CD4-positive, alpha-beta memory T cell (primary cell): ENCODE measurements around the gene LMO3. TPM values are rescaled to one million over a fixed set of nuclear protein-coding genes. Genes with fewer than 3 reads are reported as not detected.

ENCODE experiments used
- CTCF ChIA-PET: fragments of 350-600 bp; sonication (Branson Sonifier 250); formaldehyde crosslinking; loops from one replicate; lab custom pipeline; 2021; ENCODE audit warnings: inconsistent platforms; ENCODE audit not compliant: partially characterized antibody; lab: Charles Lee
- POLR2A ChIA-PET: fragments of 350-600 bp; sonication (Branson Sonifier 250); formaldehyde crosslinking; loops from one replicate; lab custom pipeline; 2021; ENCODE audit not compliant: partially characterized antibody; lab: Charles Lee
- DNase-seq, 5 donors: peaks; one replicate each; pipeline versions ENCODE4 v3.0.0 to v3.0.0-alpha.2; 2020 to 2022; ENCODE audit warnings: mixed read lengths in 1 of 5
- H3K27ac ChIP-seq: one replicate; pipeline ENCODE4 v1.7.0; 2013; ENCODE audit warnings: low read depth, low read length
- H3K27me3 ChIP-seq: 2 replicates; pipeline ENCODE4 v1.7.0; 2013; ENCODE audit warnings: mild to moderate bottlenecking, low read length, moderate library complexity; ENCODE audit not compliant: insufficient read depth
- H3K36me3 ChIP-seq: 2 replicates; pipeline ENCODE4 v1.7.0; 2013; ENCODE audit warnings: mild to moderate bottlenecking, low read length, moderate library complexity; ENCODE audit not compliant: insufficient read depth
- H3K4me1 ChIP-seq: 2 replicates; pipeline ENCODE4 v1.7.0; 2013; ENCODE audit warnings: mild to moderate bottlenecking, low read length, moderate library complexity; ENCODE audit not compliant: insufficient read depth
- H3K4me3 ChIP-seq, 2 donors: one replicate each; pipeline ENCODE4 v1.7.0; 2013; ENCODE audit warnings: low read length in 2 of 2, mild to moderate bottlenecking in 1 of 2
- H3K9me3 ChIP-seq, 2 donors: one replicate each; pipeline ENCODE4 v1.7.0; 2013; ENCODE audit warnings: low read length in 2 of 2, control low read depth in 1 of 2; ENCODE audit not compliant: control insufficient read depth in 1 of 2
- H3K27ac Mint-ChIP-seq, 7 donors: one replicate each; pipeline ENCODE4 v1.8.0; 2020 to 2021; ENCODE audit warnings: mixed read lengths in 7 of 7, mild to moderate bottlenecking in 6 of 7, inconsistent platforms in 3 of 7, moderate library complexity in 3 of 7
- H3K27me3 Mint-ChIP-seq, 2 donors: one replicate each; pipeline ENCODE4 v1.8.0; 2020 to 2021; ENCODE audit warnings: mixed read lengths in 2 of 2
- H3K36me3 Mint-ChIP-seq, 2 donors: one replicate each; pipeline ENCODE4 v1.8.0; 2020 to 2021; ENCODE audit warnings: mixed read lengths in 2 of 2, inconsistent platforms in 1 of 2, mild to moderate bottlenecking in 1 of 2
- H3K4me1 Mint-ChIP-seq, 4 donors: one replicate each; pipeline ENCODE4 v1.8.0; 2020 to 2021; ENCODE audit warnings: mixed read lengths in 4 of 4, mild to moderate bottlenecking in 1 of 4
- H3K4me3 Mint-ChIP-seq, 8 donors: one replicate each; pipeline ENCODE4 v1.8.0; 2020 to 2021; ENCODE audit warnings: mixed read lengths in 8 of 8, mild to moderate bottlenecking in 7 of 8, moderate library complexity in 6 of 8, inconsistent platforms in 3 of 8
- H3K9me3 Mint-ChIP-seq, 8 donors: one replicate each; pipeline ENCODE4 v1.8.0; 2020 to 2021; ENCODE audit warnings: mixed read lengths in 8 of 8, mild to moderate bottlenecking in 5 of 8, inconsistent platforms in 3 of 8, moderate library complexity in 1 of 8
- intact Hi-C: fragments of 100-400 bp; cut with micrococcal nuclease; formaldehyde crosslinking; loops from one replicate; pipeline ENCODE4 v1.15.1; 2023
- polyA plus RNA-seq, 2 donors: library from polyadenylated mRNA; unstranded; fragments of 300-500 nt; fragmentation: Illumina TruSeq; gene quantifications; one replicate each; pipeline ENCODE4 v1.2.3, GENCODE V29; 2021
- total RNA-seq, 2 experiments: library from RNA; stranded (reverse); gene quantifications; one replicate each; pipeline ENCODE4 v1.2.3, GENCODE V29; 2021

The LMO3 gene
- total RNA-seq (not detected), polyA plus RNA-seq (not detected)

- intact Hi-C loops: no loop called here
- no peak within 1 kb of the TSS for H3K27ac Mint-ChIP-seq
- no peaks in the 10 kb centered on the region for H3K27me3 ChIP-seq
- no peaks in the 10 kb centered on the region for H3K36me3 ChIP-seq
- H3K9me3 ChIP-seq: no peaks in the 10 kb centered on the region
- peaks cover 7 to 19% of the 10 kb centered on the region in 2 donors for H3K27me3 Mint-ChIP-seq
- H3K9me3 Mint-ChIP-seq: peaks cover 0 to 33% (median 7%) of the 10 kb centered on the region in 8 donors
- H3K4me3 Mint-ChIP-seq: no peak within 1 kb of the TSS
- no peaks in the 10 kb centered on the region for H3K36me3 Mint-ChIP-seq
- CTCF ChIA-PET: no interaction called here
- peaks cover 0 to 3% (median 0%) of the 10 kb centered on the region in 4 donors for H3K4me1 Mint-ChIP-seq
- H3K4me3 ChIP-seq: no peak within 1 kb of the TSS
- POLR2A ChIA-PET: no interaction called here
- H3K27ac ChIP-seq: no peak within 1 kb of the TSS
- DNase-seq: no peak
- H3K4me1 ChIP-seq: no peaks in the 10 kb centered on the region
These were observed at the start of gene LMO3 for GRCh38 chr12:16606117-16606200. Gene LMO3, minus strand, starts transcription at chr12:16606162. Its CDS starts 5,302 bp downstream, at chr12:16600860.

GRCh38 chr12:16636435-16637055 lies 30.6 kb upstream of the LMO3 start:
- H3K27me3 ChIP-seq: no peaks in the 10 kb centered on the region
- H3K27me3 Mint-ChIP-seq: no peaks in the 10 kb centered on the region
- ChIA-PET CTCF (no interaction called here), POLR2A (no interaction called here)
- H3K4me1 Mint-ChIP-seq: no peaks in the 10 kb centered on the region
- H3K36me3 ChIP-seq: no peaks in the 10 kb centered on the region
- H3K9me3 ChIP-seq: no peaks in the 10 kb centered on the region
- intact Hi-C loops: no loop called here
- peaks cover under 1 to 14% (median 5%) of the 10 kb centered on the region in 8 donors for H3K9me3 Mint-ChIP-seq
- no peak for DNase-seq
- H3K27ac ChIP-seq: no peak overlapping the region
- no peaks in the 10 kb centered on the region for H3K4me1 ChIP-seq
- no peak overlapping the region for H3K4me3 ChIP-seq
- no peak overlapping the region for H3K27ac Mint-ChIP-seq
- H3K4me3 Mint-ChIP-seq: no peak overlapping the region
- H3K36me3 Mint-ChIP-seq: no peaks in the 10 kb centered on the region

GRCh38 chr12:16634786-16635185 lies 28.8 kb upstream of the LMO3 start:
- POLR2A ChIA-PET: no interaction called here
- no peak overlapping the region for H3K27ac Mint-ChIP-seq
- no peak for DNase-seq
- no peaks in the 10 kb centered on the region for H3K36me3 ChIP-seq
- no peaks in the 10 kb centered on the region for H3K9me3 ChIP-seq
- no peaks in the 10 kb centered on the region for H3K27me3 Mint-ChIP-seq
- peaks cover 0 to 13% (median 6%) of the 10 kb centered on the region in 8 donors for H3K9me3 Mint-ChIP-seq
- H3K4me3 ChIP-seq: no peak overlapping the region
- intact Hi-C loops: no loop called here
- H3K36me3 Mint-ChIP-seq: no peaks in the 10 kb centered on the region
- CTCF ChIA-PET: no interaction called here
- H3K4me1 Mint-ChIP-seq: no peaks in the 10 kb centered on the region
- H3K4me3 Mint-ChIP-seq: no peak overlapping the region
- H3K27ac ChIP-seq: no peak overlapping the region
- H3K27me3 ChIP-seq: no peaks in the 10 kb centered on the region
- H3K4me1 ChIP-seq: no peaks in the 10 kb centered on the region

DNA sequence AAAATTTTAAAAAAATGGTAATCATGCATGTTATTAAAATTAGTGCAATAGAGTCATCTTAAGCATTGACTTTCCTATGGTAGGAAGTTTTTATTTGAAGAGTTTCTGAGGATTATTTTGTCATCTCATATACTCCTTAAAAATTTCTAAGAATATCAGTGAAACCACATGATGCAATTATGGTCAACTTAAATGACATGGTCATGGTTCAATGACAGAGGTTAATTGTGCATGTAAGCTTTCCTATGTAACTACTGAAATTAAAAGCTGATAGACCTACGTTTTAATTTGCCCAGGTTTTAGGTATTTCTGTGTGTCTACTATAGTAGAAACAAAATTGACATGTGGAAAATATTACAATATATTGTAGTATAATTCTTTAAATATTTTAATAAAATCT lies 21.0 kb upstream of the LMO3 start:
- Mint-ChIP-seq H3K4me3 (no peak overlapping the region), H3K27ac (no peak overlapping the region), H3K27me3 (no peaks in the 10 kb centered on the region), H3K4me1 (no peaks in the 10 kb centered on the region), H3K36me3 (no peaks in the 10 kb centered on the region), H3K9me3 (peaks cover 0 to 13% (median 5%) of the 10 kb centered on the region in 8 donors)
- Histone ChIP-seq H3K4me1 (no peaks in the 10 kb centered on the region), H3K9me3 (no peaks in the 10 kb centered on the region), H3K27me3 (no peaks in the 10 kb centered on the region), H3K36me3 (no peaks in the 10 kb centered on the region), H3K27ac (no peak overlapping the region), H3K4me3 (no peak overlapping the region)
- intact Hi-C loops: no loop called here
- CTCF ChIA-PET: no interaction called here
- POLR2A ChIA-PET: no interaction called here
- no peak for DNase-seq

DNA sequence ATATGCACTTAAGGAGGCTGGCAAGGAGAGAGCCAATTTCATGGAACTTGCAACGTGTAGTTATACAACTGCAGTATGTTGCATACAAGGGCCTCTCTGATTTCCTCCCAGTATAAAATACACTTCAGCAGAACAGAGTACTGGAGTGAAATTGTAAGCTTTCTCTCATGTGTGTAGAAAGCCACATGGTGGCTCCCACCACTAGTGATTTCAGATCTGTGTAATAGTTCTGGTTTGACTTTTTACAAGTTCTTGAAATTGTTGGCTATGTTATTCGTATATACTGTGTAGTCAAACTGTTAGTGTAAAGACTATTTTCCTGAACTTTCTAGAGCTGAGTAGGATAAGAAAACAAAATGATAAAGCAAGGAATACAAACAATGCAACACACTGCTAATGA lies 16.4 kb upstream of the LMO3 start:
- ChIA-PET CTCF (no interaction called here), POLR2A (no interaction called here)
- intact Hi-C loops: no loop called here
- DNase-seq: no peak
- H3K27ac ChIP-seq: no peak overlapping the region
- Mint-ChIP-seq H3K4me3 (no peak overlapping the region), H3K36me3 (no peaks in the 10 kb centered on the region), H3K9me3 (peaks cover 2 to 13% (median 5%) of the 10 kb centered on the region in 8 donors), H3K4me1 (no peaks in the 10 kb centered on the region), H3K27me3 (no peaks in the 10 kb centered on the region), H3K27ac (no peak overlapping the region)
- H3K36me3 ChIP-seq: no peaks in the 10 kb centered on the region
- H3K4me1 ChIP-seq: no peaks in the 10 kb centered on the region
- no peaks in the 10 kb centered on the region for H3K9me3 ChIP-seq
- no peak overlapping the region for H3K4me3 ChIP-seq
- no peaks in the 10 kb centered on the region for H3K27me3 ChIP-seq

DNA sequence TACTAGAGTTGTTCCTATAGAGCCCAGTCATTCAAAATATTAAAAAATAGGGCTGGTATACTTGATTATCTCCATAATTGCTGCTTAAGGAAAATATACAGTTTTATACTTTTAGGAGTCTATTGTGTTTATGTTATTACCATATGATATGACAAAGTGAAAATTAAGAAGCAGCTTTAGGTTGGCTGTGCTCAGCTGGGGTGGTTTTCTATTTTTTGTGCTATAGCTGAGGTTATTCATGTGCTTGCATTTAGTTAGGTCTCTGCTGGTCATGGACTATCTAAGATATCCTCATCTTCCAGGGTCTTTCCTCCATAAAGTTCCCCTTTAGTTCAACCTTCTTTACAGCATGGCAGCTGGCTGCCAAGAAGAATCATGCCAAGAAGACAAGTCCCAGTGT lies 13.6 kb upstream of the LMO3 start:
- H3K36me3 ChIP-seq: no peaks in the 10 kb centered on the region
- H3K9me3 ChIP-seq: no peaks in the 10 kb centered on the region
- no peaks in the 10 kb centered on the region for H3K36me3 Mint-ChIP-seq
- no peak overlapping the region for H3K4me3 Mint-ChIP-seq
- no peaks in the 10 kb centered on the region for H3K4me1 ChIP-seq
- intact Hi-C loops: no loop called here
- no peaks in the 10 kb centered on the region for H3K27me3 ChIP-seq
- ChIA-PET POLR2A (no interaction called here), CTCF (no interaction called here)
- H3K4me1 Mint-ChIP-seq: no peaks in the 10 kb centered on the region
- H3K27ac ChIP-seq: no peak overlapping the region
- H3K27me3 Mint-ChIP-seq: no peaks in the 10 kb centered on the region
- H3K4me3 ChIP-seq: no peak overlapping the region
- H3K27ac Mint-ChIP-seq: no peak overlapping the region
- H3K9me3 Mint-ChIP-seq: peaks cover 2 to 18% (median 6%) of the 10 kb centered on the region in 8 donors
- no peak for DNase-seq

DNA sequence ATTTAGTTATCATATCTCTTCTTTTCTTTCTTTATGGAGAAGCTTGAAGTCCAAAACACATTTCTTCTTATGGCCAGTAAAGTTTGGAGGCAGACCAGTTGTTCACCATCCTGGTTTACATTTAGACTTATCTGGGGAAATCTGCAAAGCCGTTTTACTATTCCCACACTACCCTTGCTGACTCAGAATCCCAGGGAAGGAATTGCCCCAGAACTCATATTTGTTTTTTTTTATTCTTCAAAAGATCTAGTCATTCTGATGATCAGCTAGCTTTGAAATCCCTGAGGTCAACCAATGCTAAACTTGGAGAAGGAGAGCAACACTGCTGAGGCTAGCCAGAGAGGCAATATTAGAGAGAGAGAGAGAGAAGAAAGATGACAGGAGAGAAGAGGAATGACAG lies 12.3 kb upstream of the LMO3 start:
- intact Hi-C loops: no loop called here
- CTCF ChIA-PET: no interaction called here

GRCh38 chr12:16613199-16613598 lies 7.2 kb upstream of the LMO3 start:
- intact Hi-C loops: no loop called here
- H3K4me1 ChIP-seq: no peaks in the 10 kb centered on the region
- no peaks in the 10 kb centered on the region for H3K9me3 ChIP-seq
- ChIA-PET POLR2A (no interaction called here), CTCF (no interaction called here)
- Mint-ChIP-seq H3K27me3 (peaks cover 0 to 2% of the 10 kb centered on the region in 2 donors), H3K36me3 (no peaks in the 10 kb centered on the region), H3K4me3 (no peak overlapping the region), H3K4me1 (no peaks in the 10 kb centered on the region), H3K27ac (no peak overlapping the region), H3K9me3 (peaks cover 0 to 12% (median 3%) of the 10 kb centered on the region in 8 donors)
- no peaks in the 10 kb centered on the region for H3K36me3 ChIP-seq
- H3K4me3 ChIP-seq: no peak overlapping the region
- no peaks in the 10 kb centered on the region for H3K27me3 ChIP-seq
- no peak overlapping the region for H3K27ac ChIP-seq
- DNase-seq: no peak

More for the DNA sequence above, 12.3 kb upstream of the LMO3 start:
- H3K36me3 Mint-ChIP-seq: no peaks in the 10 kb centered on the region
- H3K27me3 ChIP-seq: no peaks in the 10 kb centered on the region
- H3K27me3 Mint-ChIP-seq: no peaks in the 10 kb centered on the region
- H3K4me3 ChIP-seq: no peak overlapping the region
- no peak overlapping the region for H3K4me3 Mint-ChIP-seq
- POLR2A ChIA-PET: no interaction called here
- H3K27ac ChIP-seq: no peak overlapping the region
- no peak overlapping the region for H3K27ac Mint-ChIP-seq
- no peaks in the 10 kb centered on the region for H3K9me3 ChIP-seq
- H3K9me3 Mint-ChIP-seq: peaks cover 2 to 19% (median 6%) of the 10 kb centered on the region in 8 donors
- DNase-seq: no peak
- H3K4me1 Mint-ChIP-seq: no peaks in the 10 kb centered on the region
- H3K4me1 ChIP-seq: no peaks in the 10 kb centered on the region
- no peaks in the 10 kb centered on the region for H3K36me3 ChIP-seq
